ENCODE data around the gene MED29.

The MED29 gene

GRCh38 chr19:39416152-39417120 is 25.3 kb downstream of the MED29 start:
- TF ChIP-seq EP300 (IDR thresholded peaks at IDR 0.05; ENCODE audit: borderline replicate concordance) (no peak), REST (IDR thresholded peaks at IDR 0.05; ENCODE audit: low read depth) (no peak), YY1 (IDR thresholded peaks at IDR 0.05; ENCODE audit: low read depth) (no peak), TEAD4 (IDR thresholded peaks at IDR 0.05) (no peak), FOXM1 (IDR thresholded peaks at IDR 0.05; ENCODE audit: borderline replicate concordance, low read depth) (no peak), EGR1 (IDR thresholded peaks at IDR 0.05) (no peak), CEBPB (IDR thresholded peaks at IDR 0.05) (no peak), USF1 (IDR thresholded peaks at IDR 0.05) (no peak), MAX (IDR thresholded peaks at IDR 0.05) (no peak)

- TF ChIP-seq REST (IDR thresholded peaks at IDR 0.05; ENCODE audit: low read depth) (no peak), RAD21 (IDR thresholded peaks at IDR 0.05; ENCODE audit: low read depth) (no peak), TCF12 (IDR thresholded peaks at IDR 0.05; ENCODE audit: low read depth) (no peak), CEBPB (IDR thresholded peaks at IDR 0.05) (no peak), ZBTB7A (IDR thresholded peaks at IDR 0.05; ENCODE audit: low read depth) (no peak)
Measured at GRCh38 chr19:39417463-39418181, 26.4 kb downstream of the MED29 start.

GRCh38 chr19:39419003-39419402 is 27.8 kb downstream of the MED29 start:
- TF ChIP-seq TAF1 (IDR thresholded peaks at IDR 0.05; ENCODE audit: low read depth) (no peak), CEBPB (IDR thresholded peaks at IDR 0.05) (no peak), CREB1 (IDR thresholded peaks at IDR 0.05; ENCODE audit: low read depth) (no peak), MAX (IDR thresholded peaks at IDR 0.05) (no peak), YY1 (IDR thresholded peaks at IDR 0.05; ENCODE audit: low read depth) (no peak), TEAD4 (IDR thresholded peaks at IDR 0.05) (no peak), EGR1 (IDR thresholded peaks at IDR 0.05) (no peak)

GRCh38 chr19:39420769-39421168 is 29.6 kb downstream of the MED29 start:
- TF ChIP-seq YY1 (IDR thresholded peaks at IDR 0.05; ENCODE audit: low read depth) (no peak), MAX (IDR thresholded peaks at IDR 0.05) (no peak), CEBPB (IDR thresholded peaks at IDR 0.05) (no peak), TEAD4 (IDR thresholded peaks at IDR 0.05) (no peak), ZBTB7A (IDR thresholded peaks at IDR 0.05; ENCODE audit: low read depth) (no peak), RAD21 (IDR thresholded peaks at IDR 0.05; ENCODE audit: low read depth) (no peak), REST (IDR thresholded peaks at IDR 0.05; ENCODE audit: low read depth) (no peak), EP300 (IDR thresholded peaks at IDR 0.05; ENCODE audit: borderline replicate concordance) (no peak), USF1 (IDR thresholded peaks at IDR 0.05) (no peak), FOXM1 (IDR thresholded peaks at IDR 0.05; ENCODE audit: borderline replicate concordance, low read depth) (no peak), TCF12 (IDR thresholded peaks at IDR 0.05; ENCODE audit: low read depth) (no peak), EGR1 (IDR thresholded peaks at IDR 0.05) (no peak), CREB1 (IDR thresholded peaks at IDR 0.05; ENCODE audit: low read depth) (no peak), NFIC (IDR thresholded peaks at IDR 0.05) (no peak), TAF1 (IDR thresholded peaks at IDR 0.05; ENCODE audit: low read depth) (no peak)

Data from Ishikawa (cell line).